Skin epidermis (tissue), 12 donors: ENCODE measurements around the gene ANKRD35.
"Not testable (repeated sequence)": the region's sequence is repeated elsewhere in the genome, so short reads cannot be mapped to it uniquely, and the experiment has no call there.

Source experiments
- H3K27ac ChIP-seq, 21 experiments: fragments of 200-600 bp; sonication (generic) in 11 of 21; one replicate each; pipeline ENCODE4 v1.5.0; 2020; ENCODE audit warnings: mild to moderate bottlenecking in 3 of 21, inconsistent platforms in 2 of 21, moderate library complexity in 2 of 21
- H3K4me3 ChIP-seq, 7 experiments: fragments of 200-600 bp; sonication (generic) in 2 of 7; one replicate each; pipeline ENCODE4 v1.5.0; 2020; ENCODE audit warnings: inconsistent platforms in 2 of 7, mild to moderate bottlenecking in 2 of 7, moderate library complexity in 1 of 7

Gene ANKRD35, protein sequence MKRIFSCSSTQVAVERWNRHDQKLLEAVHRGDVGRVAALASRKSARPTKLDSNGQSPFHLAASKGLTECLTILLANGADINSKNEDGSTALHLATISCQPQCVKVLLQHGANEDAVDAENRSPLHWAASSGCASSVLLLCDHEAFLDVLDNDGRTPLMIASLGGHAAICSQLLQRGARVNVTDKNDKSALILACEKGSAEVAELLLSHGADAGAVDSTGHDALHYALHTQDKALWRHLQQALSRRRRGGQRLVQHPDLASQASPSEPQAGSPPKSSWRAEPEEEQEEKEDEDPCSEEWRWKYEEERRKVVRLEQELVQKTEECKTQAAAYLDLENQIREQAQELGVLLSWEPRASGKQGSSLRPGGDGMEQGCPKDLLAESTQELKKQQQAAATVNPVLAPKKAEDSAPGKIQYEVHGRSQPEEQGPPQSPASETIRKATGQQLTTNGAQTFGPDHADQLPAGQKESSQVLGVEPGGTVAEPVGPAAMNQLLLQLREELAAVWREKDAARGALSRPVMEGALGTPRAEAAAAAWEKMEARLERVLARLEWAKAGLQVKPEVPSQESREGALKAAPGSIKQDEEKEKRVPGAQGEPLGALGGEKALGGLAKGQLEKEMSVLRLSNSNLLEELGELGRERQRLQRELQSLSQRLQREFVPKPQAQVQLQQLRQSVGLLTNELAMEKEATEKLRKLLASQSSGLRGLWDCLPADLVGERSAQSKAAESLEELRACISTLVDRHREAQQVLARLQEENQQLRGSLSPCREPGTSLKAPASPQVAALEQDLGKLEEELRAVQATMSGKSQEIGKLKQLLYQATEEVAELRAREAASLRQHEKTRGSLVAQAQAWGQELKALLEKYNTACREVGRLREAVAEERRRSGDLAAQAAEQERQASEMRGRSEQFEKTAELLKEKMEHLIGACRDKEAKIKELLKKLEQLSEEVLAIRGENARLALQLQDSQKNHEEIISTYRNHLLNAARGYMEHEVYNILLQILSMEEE

DNA sequence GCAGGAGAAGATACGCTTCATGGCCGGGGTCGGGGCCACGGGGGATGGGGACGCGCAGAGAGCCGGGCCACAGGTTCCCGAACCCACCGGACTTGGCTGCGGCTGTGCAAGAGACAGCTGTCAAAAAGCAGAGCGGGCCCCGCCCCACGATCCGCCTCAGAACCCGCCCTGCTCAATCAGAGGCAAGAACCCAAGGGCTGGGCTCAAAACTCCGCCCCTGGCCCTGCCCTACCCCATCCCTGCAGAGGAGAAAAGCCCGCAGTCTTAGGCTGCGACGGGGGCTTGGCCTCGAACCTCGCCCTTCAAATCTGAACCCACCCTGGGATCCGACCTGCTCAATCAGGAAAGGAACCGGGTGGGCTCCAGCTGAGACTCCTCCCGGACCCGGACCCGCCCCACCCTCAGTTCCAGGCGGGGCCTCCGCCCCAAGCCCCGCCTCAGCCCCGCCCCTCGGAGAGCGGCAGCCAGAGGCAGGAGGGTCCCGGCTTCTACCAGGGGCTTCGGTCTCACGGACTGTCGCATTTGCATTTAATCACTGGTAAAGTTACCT lies at the start of gene ANKRD35:
Gene ANKRD35, minus strand, starts transcription at position 129 of the 550 bp plus-strand sequence. Its CDS starts 108 bp downstream, at position 21.
- peak within 1 kb of the TSS in 7 of 21 experiments; percentile 10 to 63 (median 22) for H3K27ac ChIP-seq
- H3K4me3 ChIP-seq = peak within 1 kb of the TSS; percentile 44 to 75 (median 56)

DNA sequence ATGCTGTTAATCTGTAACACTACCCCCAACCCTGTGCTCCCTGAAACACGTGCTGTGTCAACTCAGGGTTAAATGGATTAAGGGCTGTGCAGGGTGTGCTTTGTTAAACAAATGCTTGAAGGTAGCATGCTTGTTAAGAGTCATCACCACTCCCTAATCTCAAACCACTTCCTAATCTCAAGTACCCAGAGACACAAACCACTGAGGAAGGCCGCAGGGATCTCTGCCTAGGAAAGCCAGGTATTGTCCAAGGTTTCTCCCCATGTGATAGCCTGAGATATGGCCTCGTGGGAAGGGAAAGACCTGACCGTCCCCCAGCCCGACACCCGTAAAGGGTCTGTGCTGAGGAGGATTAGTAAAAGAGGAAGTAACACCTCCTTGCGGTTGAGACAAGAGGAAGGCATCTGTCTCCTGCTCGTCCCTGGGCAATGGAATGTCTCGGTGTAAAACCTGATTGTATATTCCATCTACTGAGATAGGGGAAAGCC lies 46.9 kb upstream of the ANKRD35 start:
- H3K27ac ChIP-seq = peak overlapping the region in 7 of 21 experiments; percentile 33 to 80 (median 45)
- not testable (repeated sequence) for H3K4me3 ChIP-seq

DNA sequence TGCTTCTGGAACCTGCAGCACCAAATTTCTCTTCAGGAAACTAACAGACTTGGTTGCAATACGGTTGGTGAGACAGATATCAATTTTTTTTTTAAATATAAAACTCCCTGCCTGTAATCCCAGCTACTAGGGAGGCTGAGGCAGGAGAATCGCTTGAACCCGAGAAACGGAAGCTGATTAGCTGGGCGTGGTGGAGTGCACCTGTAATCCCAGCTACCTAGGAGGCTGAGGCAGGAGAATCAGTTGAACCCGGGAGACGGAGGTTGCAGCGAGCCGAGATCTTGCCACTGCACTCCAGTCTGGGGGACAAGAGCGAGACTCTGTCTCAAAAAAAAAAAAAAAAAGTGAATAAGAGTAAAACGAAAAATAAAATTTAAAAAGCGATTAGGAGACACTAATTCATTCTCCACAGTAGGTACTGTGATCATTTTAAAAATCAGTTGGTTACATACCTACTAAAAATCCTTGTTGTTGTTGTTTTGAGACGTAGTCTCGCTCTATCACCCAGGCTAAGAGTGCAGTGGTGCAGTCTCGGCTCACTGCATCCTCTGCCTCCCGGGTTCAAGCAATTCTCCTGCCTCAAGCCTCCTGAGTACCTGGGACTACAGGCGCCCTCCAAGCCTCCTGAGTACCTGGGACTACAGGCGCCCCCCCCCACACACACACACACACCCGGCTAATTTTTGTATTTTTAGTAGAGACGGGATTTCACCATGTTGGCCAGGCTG lies 42.4 kb upstream of the ANKRD35 start:
- H3K4me3 ChIP-seq = peak overlapping the region; percentile 61 to 91 (median 68)
- H3K27ac ChIP-seq = peak overlapping the region; percentile 81 to 99 (median 95)

DNA sequence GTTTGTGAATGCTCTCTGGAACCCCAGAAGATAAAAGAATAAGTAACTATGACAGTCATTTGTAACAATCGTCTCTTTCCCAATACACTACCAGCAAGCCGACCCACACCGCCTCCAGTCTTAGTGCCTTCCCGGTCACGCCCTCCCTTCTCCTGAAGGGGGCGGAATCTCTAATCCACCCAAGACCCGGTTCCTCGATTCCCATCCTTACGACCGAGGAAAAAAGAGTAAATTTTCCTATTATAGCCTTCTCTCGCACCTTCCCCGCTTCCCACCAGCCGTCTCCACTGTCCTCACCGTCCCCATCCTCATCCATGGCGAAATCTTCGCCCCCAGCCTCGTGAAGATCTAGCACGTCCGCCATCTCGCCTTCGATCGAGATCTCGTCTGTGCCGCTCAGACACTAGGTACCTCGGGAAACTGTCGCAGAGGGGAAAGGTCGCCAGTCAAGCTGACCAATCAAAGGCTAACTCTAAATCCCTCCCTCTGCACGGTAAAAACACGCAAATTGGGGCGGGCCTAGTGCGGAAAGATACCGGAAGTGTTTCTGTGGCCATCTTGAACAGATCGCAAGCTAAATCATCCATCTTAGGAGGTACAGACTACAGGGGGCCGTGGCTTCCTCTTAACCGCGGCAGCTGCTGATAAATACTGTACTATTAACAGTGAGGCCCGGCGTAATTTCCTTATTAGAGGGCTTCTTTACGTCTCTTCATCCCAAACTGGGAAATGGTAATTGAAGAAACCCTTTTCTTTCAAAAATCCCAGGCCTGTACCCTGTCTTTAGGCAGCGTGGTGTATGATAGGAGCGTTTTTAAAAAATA lies 41.6 kb upstream of the ANKRD35 start, which contains the start of gene RBM8A:
Gene RBM8A, minus strand, starts transcription at position 422 of the 824 bp plus-strand sequence. Its CDS starts 58 bp downstream, at position 364.
- H3K27ac ChIP-seq = peak within 1 kb of the TSS; percentile 81 to 99 (median 95)
- peak within 1 kb of the TSS; percentile 61 to 91 (median 68) for H3K4me3 ChIP-seq

DNA sequence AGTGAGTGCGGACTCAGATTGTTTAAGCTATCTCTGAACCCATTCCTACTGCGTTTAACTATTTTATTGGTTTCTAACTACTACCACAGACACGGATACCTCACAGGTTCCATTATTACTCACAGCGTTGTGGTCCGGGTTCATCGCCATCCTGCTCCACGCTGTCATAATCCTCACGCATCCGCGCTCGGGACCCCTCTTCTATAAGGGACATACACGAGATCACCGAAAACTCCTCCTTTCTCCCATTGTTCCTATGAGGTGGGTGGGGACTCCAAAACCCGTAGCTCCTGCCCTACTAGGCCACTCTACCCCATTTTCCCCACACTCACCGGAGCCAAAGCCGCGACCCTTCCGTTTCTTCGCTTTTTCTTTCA lies 41.0 kb upstream of the ANKRD35 start:
- H3K27ac ChIP-seq = peak overlapping the region in 20 of 21 experiments; percentile 81 to 99 (median 95)
- peak overlapping the region; percentile 61 to 91 (median 68) for H3K4me3 ChIP-seq

DNA sequence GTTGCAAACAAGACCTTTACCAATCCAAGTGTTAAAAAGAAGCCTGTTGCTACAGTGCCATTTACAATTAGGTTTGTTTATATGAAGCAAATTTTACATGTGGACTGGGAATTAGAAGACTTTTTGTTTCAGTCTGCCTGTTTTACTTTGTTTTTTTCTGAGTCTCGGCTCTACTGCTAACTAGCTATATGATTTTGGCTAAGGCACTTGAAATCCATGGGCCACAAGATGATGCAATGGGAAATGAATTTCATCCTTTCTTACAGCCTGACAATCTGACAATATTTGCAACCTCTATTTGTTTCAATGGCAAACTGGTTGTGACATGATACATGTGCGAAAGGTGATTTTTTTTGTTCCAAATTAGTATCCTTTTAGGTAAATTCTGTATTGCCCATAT lies 36.6 kb upstream of the ANKRD35 start:
- Histone ChIP-seq H3K27ac (no peak overlapping the region), H3K4me3 (no peak overlapping the region)

DNA sequence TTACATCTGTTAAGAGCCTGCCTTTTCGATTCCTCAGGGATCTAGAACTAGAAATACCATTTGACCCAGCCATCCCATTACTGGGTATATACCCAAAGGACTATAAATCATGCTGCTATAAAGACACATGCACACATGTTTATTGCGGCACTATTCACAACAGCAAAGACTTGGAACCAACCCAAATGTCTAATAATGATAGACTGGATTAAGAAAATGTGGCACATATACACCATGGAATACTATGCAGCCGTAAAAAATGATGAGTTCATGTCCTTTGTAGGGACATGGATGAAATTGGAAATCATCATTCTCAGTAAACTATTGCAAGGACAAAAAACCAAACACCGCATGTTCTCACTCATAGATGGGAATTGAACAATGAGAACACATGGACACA lies 34.6 kb upstream of the ANKRD35 start:
- H3K27ac ChIP-seq, H3K4me3 ChIP-seq: not testable (repeated sequence)

DNA sequence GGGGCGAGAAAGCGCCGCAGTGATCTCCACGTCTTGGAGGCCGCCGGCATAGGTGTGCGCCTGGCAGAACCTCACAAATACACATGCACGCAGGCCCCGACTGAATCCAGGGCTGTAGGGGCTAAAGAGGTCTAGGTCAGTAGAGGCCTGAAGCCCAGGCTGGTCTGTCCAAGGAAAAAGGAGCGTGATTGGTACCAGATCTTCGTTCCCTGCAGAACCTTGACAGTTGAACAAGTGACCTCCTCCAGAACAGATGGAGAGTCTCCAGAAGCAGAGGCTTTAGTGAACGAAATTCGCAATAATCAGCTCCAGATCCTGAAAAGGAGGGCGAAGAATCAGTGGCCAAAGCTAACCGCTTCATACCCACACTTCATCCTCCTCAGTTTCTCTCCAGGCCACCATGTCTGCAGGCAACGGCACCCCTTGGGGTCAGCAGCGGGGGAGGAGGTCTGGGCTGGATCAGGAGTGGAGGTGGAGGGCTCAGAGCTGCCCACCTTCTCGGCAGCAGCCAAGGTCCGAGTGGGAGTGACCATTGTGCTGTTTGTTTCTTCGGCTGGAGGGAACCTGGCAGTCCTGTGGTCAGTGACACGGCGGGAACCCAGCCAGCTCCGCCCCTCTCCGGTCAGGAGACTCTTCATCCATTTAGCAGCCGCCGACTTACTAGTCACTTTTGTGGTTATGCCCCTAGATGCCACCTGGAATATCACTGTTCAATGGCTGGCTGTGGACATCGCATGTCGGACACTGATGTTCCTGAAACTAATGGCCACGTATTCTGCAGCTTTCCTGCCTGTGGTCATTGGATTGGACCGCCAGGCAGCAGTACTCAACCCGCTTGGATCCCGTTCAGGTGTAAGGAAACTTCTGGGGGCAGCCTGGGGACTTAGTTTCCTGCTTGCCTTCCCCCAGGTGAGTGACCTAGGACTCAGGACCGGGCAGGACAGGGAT lies 33.6 kb upstream of the ANKRD35 start:
- Histone ChIP-seq H3K27ac (peak overlapping the region in 20 of 21 experiments; percentile 73 to 94 (median 90)), H3K4me3 (peak overlapping the region; percentile 63 to 88 (median 75))

DNA sequence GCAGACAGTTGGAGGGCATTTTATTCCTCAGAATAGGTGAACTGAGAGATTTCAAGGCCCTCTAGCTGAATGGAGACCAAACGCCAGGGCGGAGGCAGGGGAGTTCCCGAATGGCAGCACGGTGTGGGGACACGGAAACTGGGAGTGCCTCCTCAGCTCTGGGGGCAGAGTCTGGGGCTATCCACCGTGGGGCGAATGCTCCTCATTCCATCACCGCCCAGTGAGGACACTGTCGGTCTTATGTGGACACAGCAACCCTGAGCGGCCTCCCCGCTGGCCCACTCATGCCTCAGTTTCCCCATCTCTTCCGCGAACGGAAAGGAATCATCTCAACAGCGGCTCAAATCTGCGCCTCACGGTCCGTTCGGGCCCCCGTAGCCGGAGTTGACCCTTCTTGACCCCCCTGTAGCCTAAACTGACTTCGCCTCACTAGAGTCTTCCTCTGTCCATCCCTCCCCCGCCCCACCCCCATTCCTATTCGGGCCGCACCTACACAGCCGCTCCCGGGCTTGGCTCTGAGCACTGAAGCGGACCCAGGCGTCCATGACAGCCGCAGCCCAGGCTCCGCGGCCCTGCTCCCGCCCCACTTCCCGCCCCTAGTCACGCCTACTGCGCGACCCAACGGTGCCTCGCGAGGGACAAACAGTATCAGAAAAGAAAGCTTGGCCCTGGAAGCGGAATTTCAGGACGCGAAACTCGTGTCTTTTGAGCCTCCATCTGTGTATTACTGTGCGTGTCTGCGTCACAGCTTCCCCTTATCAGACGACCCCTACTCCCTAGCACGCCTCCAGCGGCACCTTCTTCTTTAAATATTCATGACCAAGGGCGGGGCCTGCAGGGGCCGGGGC lies 32.7 kb upstream of the ANKRD35 start, which contains the start of gene PEX11B:
Gene PEX11B, minus strand, starts transcription at position 574 of the 848 bp plus-strand sequence. Its CDS starts 29 bp downstream, at position 545.
- peak within 1 kb of the TSS; percentile 59 to 94 (median 89) for H3K27ac ChIP-seq
- peak within 1 kb of the TSS; percentile 63 to 88 (median 75) for H3K4me3 ChIP-seq

DNA sequence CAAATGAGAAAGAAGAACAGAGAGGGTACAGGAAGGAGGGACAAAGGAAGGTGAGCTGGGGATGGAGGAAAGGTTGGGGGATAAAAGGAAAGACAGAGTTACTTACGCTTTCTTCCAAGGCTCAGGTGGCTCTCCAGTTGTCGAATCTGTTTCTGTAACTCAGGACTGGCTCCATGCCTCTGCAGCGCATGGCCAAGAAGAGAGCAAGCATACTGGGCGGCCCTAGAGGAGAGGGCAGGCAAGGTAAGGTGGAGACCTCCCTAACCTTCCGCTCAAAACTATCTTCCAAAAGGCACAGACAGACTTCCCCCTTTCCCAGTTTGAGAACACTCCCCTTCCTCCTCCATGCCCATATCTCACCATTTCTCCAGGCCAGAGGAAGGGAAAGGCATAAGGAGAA lies 31.9 kb upstream of the ANKRD35 start:
- H3K27ac ChIP-seq = peak overlapping the region in 19 of 21 experiments; percentile 73 to 94 (median 90)
- peak overlapping the region; percentile 63 to 88 (median 75) for H3K4me3 ChIP-seq

DNA sequence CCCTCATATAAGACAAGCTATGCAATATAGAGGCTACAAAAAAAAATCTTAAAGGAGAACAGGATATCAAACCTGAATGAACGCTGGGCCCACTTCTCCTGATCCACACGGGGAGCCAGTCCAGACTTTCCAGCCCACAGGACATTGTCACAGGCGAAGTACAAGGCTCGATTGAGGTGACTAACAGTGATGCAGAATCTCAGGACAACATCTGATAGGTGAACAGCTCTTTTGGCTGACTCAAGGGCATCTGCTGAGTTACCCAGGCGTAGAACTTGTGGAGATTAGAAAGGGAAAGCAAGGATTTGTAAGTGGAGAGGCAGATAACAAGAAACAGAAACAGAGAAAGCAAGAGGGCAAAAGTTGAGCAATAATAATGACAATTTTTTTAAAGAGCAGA lies 31.1 kb upstream of the ANKRD35 start:
- Histone ChIP-seq H3K4me3 (no peak overlapping the region), H3K27ac (peak overlapping the region in 2 of 21 experiments; percentile 7 to 93)

DNA sequence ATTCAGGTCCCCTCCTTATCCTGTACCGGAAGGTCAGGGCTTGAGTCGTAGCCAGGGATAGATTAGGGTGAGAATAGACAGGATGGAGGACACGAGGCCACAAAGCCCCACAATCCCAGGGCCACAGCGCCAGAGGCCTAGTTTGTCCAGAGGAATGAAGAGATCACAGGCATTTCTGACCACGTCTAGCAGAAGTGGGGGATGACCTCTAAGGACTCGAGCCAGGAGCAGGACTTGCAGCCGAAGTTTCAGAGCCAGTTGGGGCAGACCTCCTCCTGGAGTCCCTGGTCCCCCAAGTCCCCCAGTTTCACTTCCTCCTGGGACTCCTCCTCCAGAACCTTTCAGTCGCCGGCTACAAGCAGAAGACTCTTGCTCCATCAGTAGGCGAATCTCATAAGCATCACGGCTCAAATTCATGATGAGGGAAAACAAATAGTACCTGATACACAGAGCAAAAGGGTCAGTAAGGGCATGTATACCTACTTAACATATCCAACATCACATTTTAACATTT lies 26.5 kb upstream of the ANKRD35 start:
- Histone ChIP-seq H3K27ac (no peak overlapping the region), H3K4me3 (no peak overlapping the region)

DNA sequence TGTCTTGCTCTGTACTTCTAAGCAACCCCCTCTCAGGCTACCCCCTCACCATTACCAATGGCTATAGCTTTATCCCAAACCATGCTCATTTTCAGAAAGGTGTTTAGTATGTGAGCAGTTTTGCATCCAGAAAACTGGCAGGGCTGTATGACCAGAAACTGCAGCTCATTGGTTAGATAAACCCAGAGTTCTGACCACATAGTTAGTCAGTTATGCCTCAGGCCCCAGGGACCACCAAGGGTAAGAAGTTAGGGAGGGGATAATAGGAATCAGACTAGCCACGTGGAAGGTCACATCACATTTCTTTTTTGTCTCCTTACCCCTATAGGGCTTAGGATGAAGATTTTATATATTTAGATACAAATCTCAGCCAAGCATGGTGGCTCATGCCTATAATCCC lies 23.0 kb upstream of the ANKRD35 start:
- Histone ChIP-seq H3K27ac (peak overlapping the region in 5 of 21 experiments; percentile 4 to 52 (median 44)), H3K4me3 (no peak overlapping the region)

DNA sequence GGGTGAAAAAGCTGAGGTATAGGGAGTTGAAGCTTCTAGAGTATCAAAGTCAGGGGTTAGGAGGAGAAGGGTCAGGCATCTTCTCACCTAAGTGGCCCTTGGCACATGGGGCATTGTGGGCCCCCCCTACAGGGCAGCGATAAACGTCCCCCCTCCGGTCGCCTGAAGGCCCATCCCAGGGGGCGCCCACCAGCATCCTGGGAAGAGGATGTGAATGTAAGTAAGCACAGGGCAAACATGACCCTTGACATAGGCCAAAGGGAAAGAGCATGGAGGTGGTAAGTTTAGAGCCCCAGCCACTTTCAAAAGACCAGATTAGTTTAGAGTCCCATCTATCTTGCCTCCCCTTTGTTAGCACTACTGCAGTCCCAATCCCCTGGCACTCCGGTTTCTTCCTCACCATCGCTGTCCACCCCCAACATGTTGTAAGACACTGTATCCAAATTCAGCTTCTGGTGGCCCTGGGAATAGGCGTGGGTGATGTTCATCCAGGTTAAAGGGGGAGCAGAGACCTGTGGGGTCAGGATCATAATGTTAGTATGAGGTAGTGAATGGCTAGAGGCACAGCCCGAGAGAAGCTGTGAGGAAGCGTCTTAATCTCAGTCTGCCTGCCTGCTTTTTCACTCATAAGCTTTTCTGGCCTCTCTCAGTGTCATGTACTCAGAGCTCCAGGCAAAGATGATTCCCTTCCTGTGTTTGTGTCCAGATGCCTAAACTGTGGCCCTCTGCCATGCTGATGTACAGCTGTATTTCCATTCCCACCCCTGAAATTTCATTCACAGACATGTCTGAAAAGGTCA lies 21.5 kb upstream of the ANKRD35 start:
- H3K4me3 ChIP-seq = no peak overlapping the region
- peak overlapping the region in 3 of 21 experiments; percentile 29 to 57 (median 37) for H3K27ac ChIP-seq
